ENCODE data around the gene SLC5A5.

GRCh38 chr19:17841810-17842662, 29.7 kb upstream of the SLC5A5 start:
- TF ChIP-seq CTCF (IDR thresholded peaks at IDR 0.05) (no peak), POLR2AphosphoS5 (IDR thresholded peaks at IDR 0.05; ENCODE audit: low read depth, low read length) (no peak), TCF7L2 (IDR thresholded peaks at IDR 0.05; ENCODE audit: low read depth, low read length) (no peak), REST (IDR thresholded peaks at IDR 0.05; ENCODE audit: insufficient read depth in 1 of 2, low read depth in 2 of 2, low read length in 1 of 2) (no peak), SIN3A (IDR thresholded peaks at IDR 0.05; ENCODE audit: borderline replicate concordance, insufficient read depth, low read depth, low read length) (no peak)
